Activated T-cell treated with anti-CD3 and anti-CD28 coated beads for 4 hours (primary cell): ENCODE measurements around the gene XRCC3.

ENCODE experiments used
- DNase-seq: peaks from one replicate; pipeline ENCODE4 v3.0.0-alpha.2; 2020

Gene XRCC3

DNA sequence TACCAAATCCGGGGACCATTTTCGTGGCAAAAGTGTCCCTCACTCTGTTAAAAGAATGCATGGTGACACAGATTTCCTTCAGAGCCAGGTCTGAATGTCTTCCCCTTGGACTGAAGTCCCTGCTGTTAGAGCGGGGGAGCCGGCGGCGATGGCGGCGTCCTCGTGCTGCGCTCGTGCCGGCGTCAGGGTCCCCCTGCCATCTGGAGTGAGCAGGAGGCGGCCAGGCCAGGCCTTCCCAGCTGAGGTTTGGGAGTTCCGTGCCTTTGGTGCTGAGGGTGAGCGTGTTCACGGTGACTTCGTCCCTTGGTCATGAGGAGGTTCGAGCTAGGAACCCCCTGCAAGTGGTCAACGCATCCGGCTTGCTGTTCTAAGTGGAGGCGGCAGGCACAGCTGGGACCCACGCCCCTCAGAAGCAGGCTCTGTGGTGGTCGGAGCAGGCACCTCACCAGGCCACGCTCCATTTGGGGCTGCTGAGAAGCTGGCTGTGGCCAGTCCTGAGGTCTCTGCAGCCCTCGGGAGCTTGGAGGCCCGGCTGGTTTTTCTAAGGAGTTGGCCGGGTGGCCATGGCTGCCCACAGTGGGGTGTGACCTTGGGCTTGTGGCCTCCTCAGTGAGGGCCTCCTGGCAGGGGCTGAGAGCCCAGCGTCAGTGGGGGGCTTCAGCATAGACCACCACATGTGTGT is 9.9 kb upstream of the XRCC3 start:
- DNase-seq: no peak

DNA sequence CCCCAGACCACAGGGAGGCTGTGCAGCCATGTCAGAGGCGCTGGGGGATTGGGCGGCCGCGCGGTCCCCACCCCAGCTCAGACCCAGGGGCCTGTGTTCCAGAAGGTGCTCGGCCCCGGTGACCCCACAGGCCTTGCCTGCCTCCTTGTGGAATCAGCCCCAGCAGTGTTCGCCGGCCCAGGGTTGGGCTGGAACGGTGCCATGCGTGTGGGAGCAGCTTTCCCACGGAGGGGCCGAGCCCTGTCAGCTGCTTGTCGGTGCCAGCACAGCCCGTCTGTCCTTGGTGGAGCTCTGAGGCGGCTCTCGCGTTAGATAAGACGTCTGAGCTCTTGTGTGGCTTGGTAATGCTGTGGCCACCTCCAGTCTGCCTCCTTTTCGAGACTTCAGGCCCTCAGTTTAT is 8.9 kb upstream of the XRCC3 start:
- DNase-seq: no peak

DNA sequence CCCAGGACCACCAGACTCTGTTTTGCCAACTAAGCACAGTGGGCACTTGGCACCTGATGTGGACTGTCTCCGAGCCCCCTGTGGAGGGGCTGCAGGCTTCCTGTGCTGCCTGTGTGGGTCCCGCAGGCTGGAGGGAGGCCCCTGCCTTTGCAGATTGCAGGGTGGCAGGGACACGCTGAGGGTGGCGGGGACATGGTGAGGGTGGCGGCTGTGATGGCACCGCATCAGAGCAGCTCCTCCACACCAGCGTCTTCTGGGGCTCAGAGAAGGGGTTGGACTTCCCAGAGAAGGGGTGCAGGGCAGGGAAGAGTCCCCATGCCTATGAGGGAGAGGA is 8.5 kb upstream of the XRCC3 start:
- no peak for DNase-seq

DNA sequence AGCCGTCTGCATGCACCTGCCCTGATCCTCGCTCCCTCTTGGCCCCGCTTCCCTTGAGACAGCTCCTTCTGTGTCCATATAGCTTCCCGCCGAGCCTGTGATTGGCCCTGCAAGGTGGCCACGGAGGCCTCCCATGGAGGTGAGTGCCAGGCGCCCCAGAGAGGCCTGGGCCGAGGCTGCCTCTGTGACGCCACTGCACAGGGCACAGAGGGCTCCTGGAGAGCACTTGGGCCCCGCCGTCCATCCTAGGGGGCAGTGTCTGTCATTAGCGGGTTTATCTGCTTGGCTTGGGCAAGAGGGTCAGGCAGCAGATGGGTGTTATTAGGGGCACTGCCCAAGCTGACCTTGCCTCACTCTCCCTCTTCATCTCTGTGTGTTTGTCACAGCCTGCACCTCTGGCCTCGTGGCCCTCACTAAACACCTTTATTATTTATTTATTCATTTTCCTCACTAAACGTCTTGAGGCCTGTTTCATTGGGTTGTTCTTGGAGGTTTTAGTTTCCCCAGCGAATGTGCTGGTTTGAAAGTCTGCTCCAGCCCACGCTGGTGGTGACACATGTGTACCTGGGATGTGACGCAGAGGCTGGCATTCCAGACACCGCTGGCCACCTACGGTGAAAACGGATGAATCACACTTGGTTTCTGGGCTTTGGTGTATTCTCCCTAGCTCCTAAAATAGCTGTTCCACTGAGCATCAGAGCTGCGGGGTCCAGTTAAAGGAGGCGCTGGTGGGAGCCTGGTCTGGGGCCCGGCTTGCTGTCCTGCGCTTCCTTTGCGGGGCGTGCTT is 6.3 kb upstream of the XRCC3 start:
- no peak for DNase-seq

DNA sequence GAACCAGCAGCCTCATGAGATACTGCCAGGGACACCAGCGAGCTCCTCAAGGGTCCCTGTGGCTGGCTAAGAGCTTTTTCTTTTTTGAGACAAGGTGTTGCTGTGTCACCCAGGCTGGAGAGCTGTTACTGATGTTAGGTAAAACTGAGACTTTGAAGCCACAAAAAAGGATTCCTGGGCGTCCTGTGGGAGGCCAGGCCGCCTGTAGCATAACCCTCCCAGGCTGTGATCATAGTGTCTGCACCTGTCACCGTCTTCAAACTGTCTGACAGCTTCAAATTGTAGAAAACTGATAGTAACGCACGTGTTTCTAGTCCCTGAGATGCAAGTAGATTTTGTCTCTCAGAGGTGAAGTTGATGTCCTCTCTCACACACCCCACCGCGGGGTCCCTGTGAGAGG is 4.5 kb upstream of the XRCC3 start:
- DNase-seq: no peak

DNA sequence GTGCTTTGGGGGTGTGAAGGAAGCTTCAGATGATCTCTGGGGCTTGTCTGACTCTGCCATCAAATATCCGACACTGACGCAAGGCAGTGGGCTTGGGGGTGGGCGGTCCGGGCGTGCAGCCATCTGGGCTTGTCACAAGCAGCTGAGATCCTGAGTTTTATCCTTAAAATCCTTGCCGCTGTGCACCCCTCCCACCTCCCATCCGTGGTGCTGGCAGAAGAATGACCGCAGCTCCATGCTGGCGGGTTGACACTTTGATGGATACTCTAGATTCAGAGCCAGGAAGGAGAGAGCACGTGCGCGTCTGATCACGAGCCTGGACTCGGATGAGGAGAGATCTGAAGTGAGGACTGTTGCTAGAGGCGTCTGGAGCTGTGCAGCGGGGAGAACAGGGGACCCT is 3.3 kb upstream of the XRCC3 start:
- no peak for DNase-seq

DNA sequence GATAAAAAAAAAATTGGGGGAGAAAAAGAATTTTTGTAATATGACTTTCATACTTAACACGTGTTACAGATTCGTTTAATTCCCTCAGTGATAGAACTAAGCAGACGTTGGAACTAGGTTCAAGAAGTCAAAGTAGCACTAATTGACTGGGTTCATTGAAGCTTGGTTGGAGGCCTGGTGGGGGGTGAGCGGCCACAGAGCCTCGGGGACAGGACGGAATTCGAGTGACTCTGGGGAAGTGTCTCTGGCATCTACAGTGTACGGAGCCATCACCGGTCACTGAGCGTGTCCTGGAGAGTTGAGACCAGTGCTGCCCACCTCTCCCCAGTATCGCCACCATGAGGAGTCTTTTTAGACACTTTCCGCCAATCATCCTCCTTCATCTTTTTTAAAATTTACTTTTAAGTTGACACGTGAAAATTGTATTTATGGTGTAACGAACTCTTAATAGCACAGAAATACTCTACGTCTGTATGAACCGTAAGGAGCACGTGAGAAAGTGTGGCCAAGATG is 1.7 kb upstream of the XRCC3 start:
- no peak for DNase-seq

DNA sequence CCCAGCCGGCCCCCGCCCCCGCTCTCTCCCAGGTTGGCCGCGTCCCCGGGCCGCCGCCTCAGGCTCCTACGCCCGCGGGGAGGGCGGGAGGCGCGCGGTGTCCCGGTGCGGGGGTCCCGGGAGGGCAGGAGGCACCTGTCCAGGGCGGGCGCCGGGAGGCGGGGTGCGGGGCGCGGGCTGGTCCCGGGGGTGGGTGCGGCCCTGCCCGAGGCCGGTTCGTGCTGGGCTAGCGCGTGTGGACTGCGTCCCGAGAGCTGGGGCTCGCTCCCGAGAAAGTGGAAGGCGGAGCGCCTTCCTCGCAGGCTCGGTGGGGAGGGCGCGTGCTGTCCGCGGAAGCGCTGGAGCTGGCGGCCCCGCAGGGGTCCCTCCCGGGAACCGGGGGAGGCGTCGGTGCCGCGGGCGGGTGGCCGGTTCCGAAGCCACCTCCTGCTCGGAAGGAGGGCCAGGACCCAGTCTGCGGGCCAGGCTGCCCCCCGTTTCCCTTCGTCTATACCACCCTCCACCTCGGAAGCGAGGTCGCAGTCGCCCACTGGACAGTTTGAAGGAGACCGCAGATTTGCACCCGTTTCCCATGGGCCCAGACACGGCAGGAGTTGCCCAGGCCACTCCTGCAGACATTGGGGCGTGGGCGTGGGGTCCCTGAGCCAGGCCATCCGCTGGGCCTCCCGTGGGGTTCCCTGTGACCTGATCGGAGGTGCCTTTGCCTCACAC is 995 bp upstream of the XRCC3 start:
- no peak for DNase-seq

DNA sequence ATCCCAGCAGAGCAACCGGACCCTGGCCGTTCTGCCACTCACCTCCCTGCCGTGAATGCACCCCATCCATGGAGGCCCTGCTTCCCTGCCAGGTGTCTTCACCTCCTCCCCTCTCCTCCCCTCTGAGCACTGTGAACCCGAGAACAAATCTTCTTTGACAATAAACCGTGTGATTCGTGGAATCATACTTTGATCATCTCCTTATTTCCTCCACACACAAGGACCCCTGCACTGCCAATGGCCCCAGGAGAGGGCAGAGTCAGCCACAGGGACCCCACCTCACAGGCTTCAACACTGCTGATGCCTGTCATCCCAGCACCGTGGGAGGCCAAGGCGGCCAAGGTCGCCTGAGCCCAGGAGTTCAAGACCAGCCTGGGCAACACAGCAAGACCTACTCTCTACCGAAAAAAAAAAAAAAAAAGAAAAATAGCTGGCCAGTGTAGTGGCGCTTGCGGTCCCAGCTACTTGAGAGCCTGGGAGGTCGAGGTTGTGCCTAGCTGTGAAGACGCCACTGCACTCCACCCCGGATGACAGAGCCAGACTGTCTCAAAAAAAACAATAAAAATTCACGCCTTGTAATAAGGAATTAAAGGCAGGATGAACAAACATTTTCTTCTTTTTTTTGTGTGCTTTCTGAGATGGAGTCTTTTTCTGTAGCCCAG is 1.1 kb downstream of the XRCC3 start:
- no peak for DNase-seq

DNA sequence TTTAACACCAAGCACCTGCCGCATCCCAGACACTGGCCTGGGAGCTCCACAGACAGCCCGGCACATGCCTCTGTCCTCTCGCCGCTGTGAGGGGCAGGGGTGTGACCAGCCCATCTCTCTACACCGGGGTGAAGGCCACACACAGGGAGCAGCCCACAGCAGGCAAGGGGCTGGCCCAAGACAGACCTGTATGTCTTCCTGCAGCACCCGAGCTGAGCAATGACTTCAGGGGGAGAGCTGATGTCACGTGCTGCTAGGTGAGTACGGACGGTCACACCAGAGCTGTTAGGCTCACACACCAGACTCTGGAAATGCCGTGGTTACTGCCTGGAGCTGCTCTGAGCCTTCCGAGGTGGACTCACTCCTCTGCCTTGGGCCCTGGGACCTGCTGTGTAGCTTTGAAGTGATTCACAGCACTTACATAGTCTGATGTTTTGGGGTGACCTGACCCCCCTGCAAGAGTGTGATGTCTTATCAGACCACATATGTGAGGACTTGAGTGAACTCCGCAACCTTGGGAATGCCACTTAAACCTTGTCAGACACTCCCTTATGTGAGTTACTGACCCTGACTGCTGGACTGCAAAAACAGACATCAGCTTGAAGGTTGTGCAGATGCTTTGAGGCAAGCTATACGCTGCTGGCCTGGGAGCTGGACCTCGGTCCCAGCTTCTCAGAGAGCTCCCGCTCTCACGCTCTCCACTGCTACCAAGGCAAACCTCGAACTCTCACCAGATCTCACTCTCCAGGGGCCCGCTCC is 1.8 kb downstream of the XRCC3 start:
- DNase-seq: no peak

DNA sequence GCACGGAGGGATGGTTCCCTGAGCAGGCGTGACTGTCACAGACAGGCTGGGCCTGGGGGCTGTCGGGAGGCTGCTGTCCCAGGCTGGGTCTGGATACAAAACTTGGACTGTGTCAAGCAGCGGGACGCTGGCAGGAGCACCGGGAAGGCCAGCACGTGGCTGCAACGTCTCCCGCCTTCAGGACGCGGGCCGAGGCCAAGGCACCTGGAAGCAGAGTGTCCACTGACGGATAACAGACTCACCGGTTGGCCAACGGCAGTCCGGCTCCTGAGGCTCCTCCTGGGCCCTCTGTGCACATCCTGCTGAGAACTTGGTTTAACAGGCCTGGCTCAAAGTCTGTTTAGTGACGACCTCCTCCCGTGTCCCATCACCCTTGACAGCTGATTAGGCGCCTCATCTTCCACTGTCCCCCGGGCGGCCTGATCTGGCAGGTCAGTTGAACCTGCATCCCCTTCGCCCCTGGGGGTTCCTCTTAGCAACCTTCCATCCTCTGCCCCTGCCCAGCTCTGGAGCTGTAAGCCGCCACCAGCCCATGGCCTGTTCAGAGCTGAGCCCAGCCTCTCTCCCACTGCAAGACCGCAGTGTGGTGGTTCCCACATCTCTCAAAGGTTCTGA is 2.5 kb downstream of the XRCC3 start:
- no peak for DNase-seq

DNA sequence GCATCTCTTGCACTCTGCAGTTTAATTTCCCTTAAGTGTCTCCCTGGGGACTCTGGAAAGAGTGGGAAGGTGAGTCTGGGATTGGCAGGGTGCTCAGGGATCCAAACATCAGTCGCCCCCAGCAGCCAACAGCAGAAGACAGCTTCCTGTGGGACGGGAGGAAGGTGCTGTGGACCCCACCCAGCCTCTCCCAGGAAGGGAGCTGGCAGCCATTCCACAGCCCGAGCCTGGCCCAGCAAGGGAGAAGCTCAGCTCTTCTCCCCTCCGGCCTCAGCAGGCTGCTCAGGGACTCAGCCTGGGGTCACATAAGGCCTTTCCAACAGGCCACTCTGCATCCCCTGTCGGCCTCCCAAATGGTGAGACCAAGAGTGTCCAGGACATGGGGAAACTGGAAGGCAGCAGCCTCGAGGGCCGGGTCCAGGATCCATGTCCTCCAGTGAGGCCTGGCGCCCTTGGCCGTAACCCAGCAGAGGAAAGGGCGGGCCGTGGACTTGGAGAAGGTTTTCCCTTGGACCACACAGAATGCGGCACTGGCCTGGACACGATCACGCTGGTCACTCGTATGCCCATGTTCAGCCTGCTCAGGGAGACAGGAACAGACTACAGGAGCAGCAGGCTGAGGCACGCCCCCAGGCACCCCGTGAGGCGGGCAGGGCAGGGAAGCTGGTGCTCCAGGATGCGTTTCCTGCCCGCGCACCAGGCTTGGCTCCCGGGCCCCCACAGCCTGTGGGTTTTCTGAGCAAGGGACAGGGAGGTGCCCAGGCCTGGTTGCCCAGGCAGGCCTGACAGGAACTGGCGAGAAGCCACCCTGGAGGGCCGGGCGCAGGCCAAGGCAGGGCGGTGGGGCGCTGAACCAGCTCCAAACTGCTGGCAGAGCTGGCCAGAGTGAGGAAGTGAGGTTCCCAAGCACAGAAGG is 3.5 kb downstream of the XRCC3 start:
- DNase-seq: no peak

DNA sequence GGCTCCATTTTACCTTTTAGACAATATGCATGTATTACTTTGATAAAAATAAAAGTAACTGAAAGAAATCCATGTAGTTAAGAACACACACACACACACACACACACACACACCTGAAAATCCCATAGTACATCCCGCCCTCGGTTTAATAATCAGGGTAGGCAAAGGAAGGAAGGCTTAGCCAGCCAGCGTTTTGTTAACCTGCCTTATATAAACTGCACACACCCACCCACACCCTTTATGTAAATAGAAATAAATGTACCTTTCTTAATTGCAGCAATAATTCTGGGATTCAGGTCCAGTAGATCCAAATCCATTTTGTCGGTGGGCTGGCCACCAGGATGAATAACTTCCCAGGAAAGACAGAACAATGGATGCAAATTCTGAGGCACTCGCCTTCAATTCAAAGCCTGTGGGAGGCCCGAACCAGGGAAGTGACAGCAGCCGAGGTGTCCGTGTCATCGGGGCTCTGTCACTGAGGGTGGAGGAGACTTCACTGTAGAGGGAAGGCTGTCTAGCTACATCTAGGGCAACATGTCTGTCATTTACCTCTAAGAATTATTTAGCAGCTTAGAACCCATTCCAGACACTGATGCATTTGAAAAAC is 4.4 kb downstream of the XRCC3 start:
- no peak for DNase-seq

DNA sequence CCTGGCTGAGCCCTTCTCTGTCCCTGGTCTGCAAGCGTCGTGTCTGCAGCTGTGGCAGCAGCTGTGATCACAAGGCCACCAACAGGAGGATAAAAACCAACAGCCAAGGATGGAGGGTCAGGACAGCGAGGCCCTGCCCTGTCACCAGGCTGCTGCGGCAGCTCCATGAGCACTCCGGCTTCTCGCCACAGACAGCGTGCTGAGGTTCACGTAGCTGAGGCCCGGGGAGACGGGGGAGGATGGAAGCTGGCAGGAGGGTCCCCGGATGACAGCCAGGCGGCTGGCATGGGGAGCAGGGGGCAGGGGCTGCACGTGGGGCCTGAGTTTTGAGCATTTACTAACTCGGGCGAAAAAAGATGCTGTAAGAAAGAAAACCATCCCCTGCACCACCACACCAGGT is 5.4 kb downstream of the XRCC3 start:
- no peak for DNase-seq

DNA sequence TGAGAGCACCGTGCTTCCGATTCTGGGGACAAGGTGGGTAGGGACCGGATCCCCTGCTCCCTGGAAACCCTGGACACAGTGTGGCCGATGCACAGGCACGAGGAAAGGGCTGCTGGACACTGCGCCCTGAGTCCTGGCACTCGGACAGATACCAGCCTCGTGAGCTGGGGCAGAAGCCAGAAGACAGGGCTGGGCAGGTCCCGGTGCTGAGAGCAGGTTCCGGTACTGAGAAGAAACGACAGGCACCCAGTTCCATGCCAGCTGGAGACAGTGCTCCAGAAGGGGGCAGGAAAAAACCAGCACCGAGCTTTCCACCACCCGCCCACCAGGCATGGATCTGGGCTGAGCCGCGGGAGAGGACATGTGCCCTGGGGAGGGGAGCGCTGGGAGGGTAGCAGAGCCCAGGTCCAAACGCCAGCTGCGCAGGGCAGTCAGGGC is 6.5 kb downstream of the XRCC3 start:
- DNase-seq: no peak

DNA sequence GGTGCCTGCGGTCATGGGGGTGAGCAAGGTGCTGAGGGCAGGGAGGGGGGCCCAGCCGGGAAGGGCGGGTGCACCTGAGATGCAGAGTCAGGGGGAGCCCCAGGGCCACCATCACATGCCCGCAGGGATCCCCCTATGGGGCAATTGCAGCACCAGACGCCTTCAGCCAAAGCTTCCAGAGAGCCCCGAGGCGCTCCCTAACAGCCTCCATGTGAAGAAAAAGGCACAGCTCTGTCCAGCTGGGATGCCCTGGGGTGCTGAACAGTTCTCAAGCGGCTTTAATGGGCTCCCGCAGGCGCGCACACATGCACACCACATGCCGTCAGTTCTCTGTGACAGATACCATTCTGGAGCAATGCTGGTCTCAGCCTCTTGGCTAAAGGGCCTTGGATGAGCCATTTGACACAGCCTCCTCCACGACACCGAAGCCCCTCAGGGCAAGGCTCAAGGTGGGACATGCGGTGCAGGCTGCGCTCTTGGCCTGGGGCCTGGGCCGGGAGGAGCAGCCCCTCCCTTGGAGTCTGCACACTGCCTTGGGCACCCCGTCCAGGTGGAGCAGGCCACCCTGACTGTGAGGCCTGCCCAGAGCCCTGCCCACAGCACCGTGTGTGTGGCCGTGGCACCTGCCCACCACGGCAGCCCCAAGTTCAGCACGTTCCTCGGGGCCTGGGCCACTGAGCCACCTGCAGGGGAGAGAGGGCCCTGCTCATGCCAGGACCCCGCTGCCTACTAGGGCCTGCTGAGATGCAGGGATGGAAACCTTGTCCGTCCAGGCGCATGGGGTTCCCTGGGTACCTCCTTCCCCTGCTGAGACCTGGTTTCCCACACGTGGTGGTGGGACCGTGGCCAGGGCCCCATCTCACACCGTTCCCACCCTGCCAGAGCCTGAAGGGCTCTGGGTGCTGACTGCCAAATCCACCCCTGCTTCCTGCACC is 7.7 kb downstream of the XRCC3 start:
- no peak for DNase-seq

DNA sequence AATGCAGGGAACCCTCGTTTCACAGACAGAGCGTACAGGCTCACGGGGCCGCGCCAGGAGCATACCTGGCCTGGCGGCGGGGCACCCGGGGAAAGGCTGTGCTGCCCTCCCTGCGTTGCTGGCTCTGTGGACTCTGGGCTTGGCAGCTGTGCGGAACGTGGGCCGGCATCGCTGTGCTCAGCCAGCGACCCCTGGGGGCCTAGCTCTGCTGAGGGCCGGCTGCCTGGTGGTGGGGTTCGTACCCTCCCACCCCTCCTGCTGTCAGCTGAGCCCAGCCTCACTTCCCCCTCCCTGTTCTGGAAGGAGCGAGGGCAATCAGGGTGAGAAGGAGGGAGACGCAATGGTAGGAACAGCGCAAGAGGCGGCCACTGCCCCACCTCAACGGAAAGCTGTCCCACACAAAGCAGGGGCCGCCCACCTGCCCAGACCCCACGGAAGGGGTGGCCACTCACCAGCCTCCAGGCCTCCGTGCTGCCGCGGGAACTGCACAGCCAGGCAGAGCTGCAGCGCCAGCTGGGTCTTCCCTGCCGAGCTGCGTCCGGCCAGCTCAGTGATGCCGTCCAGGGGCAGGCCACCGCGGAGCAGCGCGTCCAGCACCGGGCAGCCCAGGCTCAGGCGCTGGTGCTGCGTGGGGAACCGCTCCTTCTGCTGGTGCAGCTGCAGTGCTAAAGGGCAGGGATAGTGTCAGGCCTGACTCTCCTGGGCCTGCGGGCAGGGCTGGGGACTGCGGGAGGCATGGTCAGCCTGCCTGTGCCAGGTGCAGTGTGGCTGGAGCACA is 8.5 kb downstream of the XRCC3 start:
- no peak for DNase-seq

DNA sequence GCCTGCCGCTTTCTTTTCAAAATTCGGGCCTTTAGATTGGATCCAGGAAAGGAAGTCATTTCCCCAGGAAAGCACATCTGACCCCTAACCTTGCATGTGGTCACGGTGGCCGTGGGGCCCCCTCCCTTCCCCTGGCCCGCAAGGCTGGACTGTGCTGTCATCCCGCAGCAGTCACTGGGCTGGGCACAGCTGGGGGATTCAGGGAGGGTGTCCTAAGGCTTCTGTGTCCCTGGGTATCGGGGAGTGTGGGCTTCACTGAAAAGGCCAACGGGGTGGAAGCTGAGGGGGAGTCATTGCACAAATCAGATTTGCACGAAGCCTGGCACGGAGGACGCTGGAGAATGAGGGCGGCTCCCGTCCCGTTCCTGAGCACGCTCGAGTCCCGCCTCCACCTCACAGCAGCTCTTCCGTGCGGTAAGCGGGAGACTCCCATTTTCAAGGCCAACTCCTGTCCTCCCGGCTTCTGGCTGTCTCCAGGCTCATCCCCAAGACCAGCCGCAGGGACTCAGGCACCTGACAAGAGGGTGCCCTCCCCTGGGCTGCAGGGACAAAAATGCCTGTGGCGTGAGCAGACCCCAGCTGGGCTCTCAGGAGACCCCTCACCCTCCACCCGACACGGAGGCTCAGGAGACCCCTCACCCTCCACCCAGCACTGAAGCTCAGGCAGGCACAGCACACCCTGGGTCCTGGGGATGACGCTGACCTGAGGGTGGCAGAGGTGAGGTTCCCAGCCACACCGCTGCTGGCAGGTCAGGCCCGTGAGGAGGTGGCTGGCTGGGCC is 9.6 kb downstream of the XRCC3 start:
- DNase-seq: no peak
